Fibroblast of lung (primary cell): Measurements from ENCODE around the gene C1orf167. TPM values are rescaled to one million over a fixed set of nuclear protein-coding genes. Genes with fewer than 3 reads are reported as not detected.
A peak's percentile ranks its signal among the peaks of the same experiment; 100 is the strongest.

Source experiments
- DNase-seq, 2 donors: peaks; one replicate each; pipeline versions ENCODE4 v3.0.0 to v3.0.0-alpha.2; 2010; ENCODE audit warnings: low read depth in 2 of 2
- H2AFZ ChIP-seq: 2 replicates; pipeline ENCODE4 v1.5.1; 2012; ENCODE audit warnings: low read length, control low read depth, inconsistent platforms
- H3K27ac ChIP-seq: 2 replicates; pipeline ENCODE4 v1.5.1; 2011; ENCODE audit warnings: low read length, control low read depth; ENCODE audit not compliant: insufficient read depth
- H3K27me3 ChIP-seq: 2 replicates; pipeline ENCODE4 v1.5.1; 2011; ENCODE audit warnings: mild to moderate bottlenecking, low read length; ENCODE audit not compliant: control insufficient read depth, insufficient read depth
- H3K36me3 ChIP-seq: 2 replicates; pipeline ENCODE4 v1.5.1; 2011; ENCODE audit warnings: low read length; ENCODE audit not compliant: control insufficient read depth, insufficient read depth
- H3K4me1 ChIP-seq: 2 replicates; pipeline ENCODE4 v1.5.1; 2011; ENCODE audit warnings: low read length; ENCODE audit not compliant: control insufficient read depth, insufficient read depth; ENCODE audit errors: extremely low read depth
- H3K4me2 ChIP-seq: 2 replicates; pipeline ENCODE4 v1.5.1; 2011; ENCODE audit warnings: low read length, control low read depth; ENCODE audit not compliant: insufficient read depth; ENCODE audit errors: extremely low read depth
- H3K4me3 ChIP-seq, 4 experiments: fragments of 200-600 bp in 1 of 4; sonication (generic) in 1 of 4; replicated peaks in 1 of 4; 2 replicates each; pipeline ENCODE4 v1.5.1; 2011 to 2016; ENCODE audit warnings: low read length in 4 of 4, low read depth in 3 of 4, mild to moderate bottlenecking in 3 of 4, control low read depth in 2 of 4, inconsistent platforms in 1 of 4, mixed read lengths in 1 of 4; ENCODE audit not compliant: insufficient read depth in 1 of 4; ENCODE audit errors: control extremely low read depth in 1 of 4
- H3K79me2 ChIP-seq: 2 replicates; pipeline ENCODE4 v1.5.1; 2012; ENCODE audit warnings: mild to moderate bottlenecking, low read length, inconsistent platforms; ENCODE audit not compliant: control insufficient read depth, insufficient read depth
- H3K9ac ChIP-seq: 2 replicates; pipeline ENCODE4 v1.5.1; 2011; ENCODE audit warnings: mild to moderate bottlenecking, low read length, control low read depth; ENCODE audit not compliant: insufficient read depth
- H3K9me3 ChIP-seq: 2 replicates; pipeline ENCODE4 v1.5.1; 2012; ENCODE audit warnings: low read depth, low read length; ENCODE audit not compliant: control insufficient read depth, insufficient read depth
- H4K20me1 ChIP-seq: 2 replicates; pipeline ENCODE4 v1.5.1; 2011; ENCODE audit warnings: low read length; ENCODE audit not compliant: control insufficient read depth, insufficient read depth; ENCODE audit errors: extremely low read depth
- EZH2 ChIP-seq: IDR thresholded peaks from 2 replicates; pipeline ENCODE4 v1.5.1; 2012; ENCODE audit warnings: low read length, control low read depth, mild to moderate bottlenecking; ENCODE audit errors: missing control alignments
- polyA plus RNA-seq, 2 donors: library from polyadenylated mRNA; depleted of rRNA in 1 of 2; stranded (reverse) in 1 of 2; unstranded in 1 of 2; fragments of >200 nt; gene quantifications; 2 replicates each; pipeline ENCODE4 v1.2.1, GENCODE V29; 2011 to 2012; ENCODE audit warnings: missing spikeins in 1 of 2
- total RNA-seq: library from RNA; depleted of rRNA; stranded (reverse); fragments of >200 nt; gene quantifications from 2 replicates; pipeline ENCODE4 v1.2.1, GENCODE V29; 2014
- TF ChIP-seq, protein P1 (sequence below), 2 donors: IDR thresholded peaks in 1 of 2; conservative IDR thresholded peaks in 1 of 2; 1 replicate in 1 of 2; 2 replicates in 1 of 2; pipeline ENCODE4 v1.5.1; 2011 to 2012; ENCODE audit warnings: low read length in 2 of 2, control low read depth in 1 of 2, inconsistent platforms in 1 of 2, low read depth in 1 of 2, mild to moderate bottlenecking in 1 of 2

Gene C1orf167
- total and polyA plus RNA-seq, 2 donors (not counting 1 experiment from before 2014, with no cell fraction given): 0.39 to 0.99 TPM

DNA sequence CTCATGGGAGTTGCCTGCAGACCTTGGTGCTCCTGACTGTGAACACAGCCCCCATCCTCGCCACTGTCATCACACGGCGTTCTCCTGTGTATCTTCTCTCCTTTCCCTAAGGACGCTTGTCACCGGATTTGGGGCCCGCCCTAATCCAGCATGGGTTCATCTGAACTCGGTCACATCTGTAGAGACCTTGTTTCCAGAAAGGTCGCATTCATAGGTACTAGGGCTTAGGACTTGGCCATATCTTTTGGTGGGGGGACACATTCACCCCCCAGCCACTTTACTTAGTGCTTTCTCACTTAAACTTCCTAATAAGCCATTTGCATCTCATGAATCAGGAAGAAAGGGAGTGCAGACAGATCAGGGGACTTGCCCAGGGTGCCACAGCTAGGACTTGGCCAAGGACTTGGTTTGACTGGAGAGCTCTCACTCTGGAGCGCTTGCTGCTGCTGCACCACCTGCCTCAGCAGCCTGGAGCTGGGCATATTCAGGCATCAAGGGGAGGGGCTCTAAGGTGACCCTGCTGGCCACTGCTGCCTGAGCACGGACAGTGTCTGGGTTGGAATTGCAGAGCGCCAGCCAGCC, 75.9 kb downstream of the C1orf167 start:
- H3K4me2 ChIP-seq: no peak overlapping the region
- no peak overlapping the region for H2AFZ ChIP-seq
- no peak for DNase-seq
- H3K36me3 ChIP-seq: peaks cover 55% of the 10 kb centered on the region
- H3K4me3 ChIP-seq: no peak overlapping the region
- H3K9me3 ChIP-seq: no peaks in the 10 kb centered on the region
- no peaks in the 10 kb centered on the region for H4K20me1 ChIP-seq
- TF ChIP-seq EZH2: no peak
- TF ChIP-seq, protein P1, sequence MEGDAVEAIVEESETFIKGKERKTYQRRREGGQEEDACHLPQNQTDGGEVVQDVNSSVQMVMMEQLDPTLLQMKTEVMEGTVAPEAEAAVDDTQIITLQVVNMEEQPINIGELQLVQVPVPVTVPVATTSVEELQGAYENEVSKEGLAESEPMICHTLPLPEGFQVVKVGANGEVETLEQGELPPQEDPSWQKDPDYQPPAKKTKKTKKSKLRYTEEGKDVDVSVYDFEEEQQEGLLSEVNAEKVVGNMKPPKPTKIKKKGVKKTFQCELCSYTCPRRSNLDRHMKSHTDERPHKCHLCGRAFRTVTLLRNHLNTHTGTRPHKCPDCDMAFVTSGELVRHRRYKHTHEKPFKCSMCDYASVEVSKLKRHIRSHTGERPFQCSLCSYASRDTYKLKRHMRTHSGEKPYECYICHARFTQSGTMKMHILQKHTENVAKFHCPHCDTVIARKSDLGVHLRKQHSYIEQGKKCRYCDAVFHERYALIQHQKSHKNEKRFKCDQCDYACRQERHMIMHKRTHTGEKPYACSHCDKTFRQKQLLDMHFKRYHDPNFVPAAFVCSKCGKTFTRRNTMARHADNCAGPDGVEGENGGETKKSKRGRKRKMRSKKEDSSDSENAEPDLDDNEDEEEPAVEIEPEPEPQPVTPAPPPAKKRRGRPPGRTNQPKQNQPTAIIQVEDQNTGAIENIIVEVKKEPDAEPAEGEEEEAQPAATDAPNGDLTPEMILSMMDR (conservative IDR thresholded peaks at IDR 0.05 in 1 of 2, IDR thresholded peaks at IDR 0.05 in 1 of 2; ENCODE audit: low read depth in 1 of 2, low read length in 2 of 2): no peak
- no peak overlapping the region for H3K27ac ChIP-seq
- H3K79me2 ChIP-seq: no peaks in the 10 kb centered on the region
- no peaks in the 10 kb centered on the region for H3K27me3 ChIP-seq
- H3K9ac ChIP-seq: no peak overlapping the region
- H3K4me1 ChIP-seq: no peaks in the 10 kb centered on the region

DNA sequence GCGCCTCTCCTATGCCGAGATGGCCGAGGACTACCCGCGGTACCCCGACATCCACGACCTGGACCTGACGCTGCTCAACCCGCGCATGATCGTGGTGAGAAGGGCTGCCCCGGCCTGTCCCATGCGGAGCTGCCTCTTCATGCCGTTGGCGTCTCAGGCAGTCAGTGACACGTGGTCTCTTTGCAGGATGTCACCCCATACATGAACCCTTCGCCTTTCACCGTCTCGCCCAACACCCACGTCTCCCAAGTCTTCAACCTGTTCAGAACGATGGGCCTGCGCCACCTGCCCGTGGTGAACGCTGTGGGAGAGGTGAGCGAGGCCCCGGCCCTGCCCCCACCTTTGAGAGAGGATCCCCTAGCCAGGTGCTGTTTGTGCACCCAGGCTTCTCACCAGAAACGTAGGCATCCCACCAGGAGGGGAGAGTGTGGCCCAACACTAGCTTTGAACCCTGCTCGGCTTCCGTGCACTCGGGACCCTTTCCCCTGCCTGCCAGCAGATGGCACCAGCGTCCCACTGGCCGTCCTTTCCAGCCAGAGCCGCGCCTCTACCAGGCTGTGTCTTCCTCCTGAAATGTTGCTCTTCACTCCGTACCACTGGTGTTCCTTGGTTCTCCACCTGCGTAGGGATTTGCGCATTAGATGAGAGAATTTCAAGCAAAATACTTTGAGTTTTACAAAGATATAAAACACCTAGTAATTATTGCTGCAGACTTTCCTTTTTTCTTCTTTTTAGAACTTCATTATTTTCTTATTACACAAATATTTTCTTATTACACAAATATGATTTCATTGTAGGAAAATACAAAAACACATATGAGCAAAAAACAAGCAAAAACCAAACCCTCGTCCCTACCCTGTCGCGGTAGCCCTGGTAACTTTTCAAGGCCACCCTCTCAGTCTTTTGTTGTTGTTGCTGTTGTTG, 76.6 kb downstream of the C1orf167 start:
- Histone ChIP-seq H3K4me2 (no peak overlapping the region), H3K36me3 (peaks cover 52% of the 10 kb centered on the region), H3K79me2 (no peaks in the 10 kb centered on the region), H4K20me1 (no peaks in the 10 kb centered on the region), H3K4me3 (no peak overlapping the region), H3K9me3 (no peaks in the 10 kb centered on the region), H3K27ac (no peak overlapping the region), H3K27me3 (no peaks in the 10 kb centered on the region), H3K9ac (no peak overlapping the region), H2AFZ (no peak overlapping the region), H3K4me1 (no peaks in the 10 kb centered on the region)
- DNase-seq: peak; percentile 20 to 54
- no peak for TF ChIP-seq EZH2
- TF ChIP-seq, protein P1 (conservative IDR thresholded peaks at IDR 0.05 in 1 of 2, IDR thresholded peaks at IDR 0.05 in 1 of 2; ENCODE audit: low read depth in 1 of 2, low read length in 2 of 2): peak; percentile 98 to 99

Other genes starting within 250 kb of the C1orf167 start
- 2.3 and 2.6 TPM in 2 replicates for gene FBXO2, start 107.8 kb upstream of the C1orf167 start, total RNA-seq
- gene FBXO2, start 107.8 kb upstream of the C1orf167 start, polyA plus RNA-seq: 0.81 and 0.87 TPM in 2 replicates
- gene FBXO44, start 107.3 kb upstream of the C1orf167 start, total RNA-seq: 17.8 and 19.5 TPM in 2 replicates
- 7.9 and 8.1 TPM in 2 replicates for gene FBXO44, start 107.3 kb upstream of the C1orf167 start, polyA plus RNA-seq
- gene FBXO6, start 98.0 kb upstream of the C1orf167 start, total RNA-seq: 7.4 and 11.4 TPM in 2 replicates
- 7.3 and 8.0 TPM in 2 replicates for gene FBXO6, start 98.0 kb upstream of the C1orf167 start, polyA plus RNA-seq
- gene MAD2L2, start 81.0 kb upstream of the C1orf167 start, total RNA-seq: 43.4 and 48.9 TPM in 2 replicates
- 35.0 and 59.3 TPM in 2 replicates for gene MAD2L2, start 81.0 kb upstream of the C1orf167 start, polyA plus RNA-seq
- 0.50 and 0.51 TPM in 2 replicates for gene DRAXIN, start 70.5 kb upstream of the C1orf167 start, total RNA-seq
- 0.03 and 0.21 TPM in 2 replicates for gene DRAXIN, start 70.5 kb upstream of the C1orf167 start, polyA plus RNA-seq
- gene AGTRAP, start 26.1 kb upstream of the C1orf167 start, total RNA-seq: 47.3 and 58.8 TPM in 2 replicates
- gene AGTRAP, start 26.1 kb upstream of the C1orf167 start, polyA plus RNA-seq: 21.0 and 25.5 TPM in 2 replicates
- 56.5 and 87.4 TPM in 2 replicates for gene MTHFR, start 43.8 kb downstream of the C1orf167 start, total RNA-seq
- 13.3 and 16.3 TPM in 2 replicates for gene MTHFR, start 43.8 kb downstream of the C1orf167 start, polyA plus RNA-seq
- 10.3 and 19.3 TPM in 2 replicates for gene CLCN6, start 44.0 kb downstream of the C1orf167 start, total RNA-seq
- gene CLCN6, start 44.0 kb downstream of the C1orf167 start, polyA plus RNA-seq: 13.8 and 15.3 TPM in 2 replicates
- gene NPPA, start 85.6 kb downstream of the C1orf167 start, total RNA-seq: not detected in 2 replicates
- gene NPPA, start 85.6 kb downstream of the C1orf167 start, polyA plus RNA-seq: not detected in 2 replicates
- gene NPPB, start 96.8 kb downstream of the C1orf167 start, total RNA-seq: not detected in 2 replicates
- not detected in 2 replicates for gene NPPB, start 96.8 kb downstream of the C1orf167 start, polyA plus RNA-seq
- 38.8 and 39.3 TPM in 2 replicates for gene KIAA2013, start 164.2 kb downstream of the C1orf167 start, total RNA-seq
- 31.7 and 35.3 TPM in 2 replicates for gene KIAA2013, start 164.2 kb downstream of the C1orf167 start, polyA plus RNA-seq
- 137 and 210 TPM in 2 replicates for gene PLOD1, start 172.5 kb downstream of the C1orf167 start, total RNA-seq
- gene PLOD1, start 172.5 kb downstream of the C1orf167 start, polyA plus RNA-seq: 162 and 278 TPM in 2 replicates
- gene MFN2, start 218.3 kb downstream of the C1orf167 start, total RNA-seq: 40.8 and 52.5 TPM in 2 replicates
- gene MFN2, start 218.3 kb downstream of the C1orf167 start, polyA plus RNA-seq: 50.6 and 68.7 TPM in 2 replicates